ENCODE results near the gene CDH4.

Gene CDH4

DNA sequence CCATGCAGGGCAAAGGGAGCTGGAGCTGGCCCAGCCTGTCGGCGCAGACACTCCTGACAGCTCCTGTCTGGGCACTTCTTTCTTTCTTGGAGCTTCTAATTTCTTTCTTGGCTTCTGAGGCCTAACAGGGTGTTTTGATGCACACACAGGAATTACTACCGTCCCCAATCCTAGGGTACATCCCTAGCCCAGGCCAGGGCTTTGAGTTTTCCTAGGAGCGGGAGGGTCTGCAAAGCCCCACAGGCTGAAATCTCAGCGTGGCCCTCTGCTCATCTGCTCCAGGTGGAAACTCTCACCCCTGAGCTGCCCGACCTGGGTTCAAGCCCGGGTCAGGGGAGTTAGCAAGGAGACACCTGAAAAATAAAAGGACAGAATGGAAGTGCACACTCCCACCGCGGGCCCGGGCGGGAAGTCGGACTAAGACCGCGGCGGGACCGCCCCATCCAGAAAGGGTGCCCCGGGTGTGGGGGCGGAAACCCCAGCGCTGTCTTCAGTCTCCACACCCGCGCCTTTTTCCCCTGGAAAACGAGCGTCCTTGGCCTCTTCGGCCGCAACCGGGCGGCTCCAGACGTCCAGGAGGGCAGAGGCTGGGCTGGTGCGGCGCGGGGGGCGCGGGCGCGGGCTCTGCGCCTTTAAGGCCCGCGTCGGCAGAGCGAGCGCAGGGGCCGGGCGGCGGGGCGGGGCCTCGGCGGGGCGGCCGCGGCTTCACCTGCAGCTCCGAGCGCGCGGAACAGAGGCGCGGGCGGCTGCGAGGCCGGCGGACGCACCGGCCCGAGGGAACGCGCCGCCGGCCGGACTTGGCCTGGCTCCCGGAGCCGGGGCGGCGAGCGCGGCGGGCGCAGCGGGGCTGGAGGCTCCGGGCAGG is at the start of gene CDH4:
CDH4 (plus strand) TSS at position 733 of the 865 bp plus-strand sequence.
- no peak within 1 kb of the TSS for H3K27ac ChIP-seq
- ChIA-PET POLR2A (ENCODE audit: low non-redundant PET) (no interaction called here), CTCF (interaction anchor here (0.6 to 3.7 kb wide), 3 partner anchors 11 to 170 kb away, joined by 4 to 28 read pairs (median 14); no protein-coding TSS in a partner anchor)
- peak; percentile 75 for DNase-seq (ENCODE audit: low spot score)
- TF ChIP-seq, protein P1, sequence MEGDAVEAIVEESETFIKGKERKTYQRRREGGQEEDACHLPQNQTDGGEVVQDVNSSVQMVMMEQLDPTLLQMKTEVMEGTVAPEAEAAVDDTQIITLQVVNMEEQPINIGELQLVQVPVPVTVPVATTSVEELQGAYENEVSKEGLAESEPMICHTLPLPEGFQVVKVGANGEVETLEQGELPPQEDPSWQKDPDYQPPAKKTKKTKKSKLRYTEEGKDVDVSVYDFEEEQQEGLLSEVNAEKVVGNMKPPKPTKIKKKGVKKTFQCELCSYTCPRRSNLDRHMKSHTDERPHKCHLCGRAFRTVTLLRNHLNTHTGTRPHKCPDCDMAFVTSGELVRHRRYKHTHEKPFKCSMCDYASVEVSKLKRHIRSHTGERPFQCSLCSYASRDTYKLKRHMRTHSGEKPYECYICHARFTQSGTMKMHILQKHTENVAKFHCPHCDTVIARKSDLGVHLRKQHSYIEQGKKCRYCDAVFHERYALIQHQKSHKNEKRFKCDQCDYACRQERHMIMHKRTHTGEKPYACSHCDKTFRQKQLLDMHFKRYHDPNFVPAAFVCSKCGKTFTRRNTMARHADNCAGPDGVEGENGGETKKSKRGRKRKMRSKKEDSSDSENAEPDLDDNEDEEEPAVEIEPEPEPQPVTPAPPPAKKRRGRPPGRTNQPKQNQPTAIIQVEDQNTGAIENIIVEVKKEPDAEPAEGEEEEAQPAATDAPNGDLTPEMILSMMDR (conservative IDR thresholded peaks at IDR 0.05; ENCODE audit: low read depth): no peak

DNA sequence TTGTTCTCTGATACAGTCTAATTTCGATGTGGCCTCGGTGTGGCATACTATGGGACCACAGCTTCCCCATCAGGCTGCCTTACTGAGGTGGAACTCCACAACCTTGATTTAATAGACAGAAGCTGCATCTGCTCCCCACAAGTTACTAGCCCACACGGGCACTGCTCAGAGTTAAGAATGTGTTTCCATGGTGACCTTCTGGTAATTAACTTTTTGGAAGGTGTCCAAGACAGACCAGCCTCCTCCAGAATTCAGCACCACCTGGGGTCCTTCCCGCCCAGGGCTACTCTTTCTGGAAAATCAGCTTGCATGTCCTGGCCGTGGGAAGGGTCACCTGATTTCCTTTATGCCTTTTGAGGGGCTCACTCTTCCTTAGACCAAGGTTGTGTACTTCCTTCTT is 48.7 kb upstream of the CDH4 start:
- ChIA-PET CTCF (interaction anchor here (0.7 to 1.6 kb wide), 3 partner anchors 12 to 1105 kb away, joined by 3 to 4 read pairs (median 4); no protein-coding TSS in a partner anchor), POLR2A (ENCODE audit: low non-redundant PET) (no interaction called here)
- H3K27ac ChIP-seq: no peak overlapping the region
- no peak for DNase-seq (ENCODE audit: low spot score)
- TF ChIP-seq, protein P1 (conservative IDR thresholded peaks at IDR 0.05; ENCODE audit: low read depth): no peak

DNA sequence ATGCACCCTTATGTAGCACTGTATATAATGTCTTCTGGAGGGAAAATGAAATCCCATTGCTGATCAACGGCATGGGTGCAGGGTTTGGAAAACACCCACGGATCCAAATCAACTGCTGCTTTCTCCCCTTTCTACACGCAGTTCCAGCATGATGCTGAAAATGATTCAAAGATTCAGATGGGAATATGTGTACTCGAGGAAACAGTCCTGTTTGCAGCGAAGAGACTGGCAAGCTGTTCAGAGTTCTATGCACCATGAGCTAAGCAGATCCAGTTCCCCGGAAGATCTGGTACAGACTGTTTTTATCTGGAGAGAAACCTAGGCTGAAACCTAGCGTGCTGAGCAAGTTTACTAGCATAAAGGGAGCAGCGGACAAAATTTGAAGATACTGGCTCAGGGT is 47.9 kb upstream of the CDH4 start:
- TF ChIP-seq, protein P1 (conservative IDR thresholded peaks at IDR 0.05; ENCODE audit: low read depth): no peak
- no peak overlapping the region for H3K27ac ChIP-seq
- CTCF ChIA-PET: interaction anchor here (1.6 kb wide), 1 partner anchor 11 kb away, joined by 4 read pairs; no protein-coding TSS in a partner anchor
- POLR2A ChIA-PET (ENCODE audit: low non-redundant PET): no interaction called here
- no peak for DNase-seq (ENCODE audit: low spot score)

DNA sequence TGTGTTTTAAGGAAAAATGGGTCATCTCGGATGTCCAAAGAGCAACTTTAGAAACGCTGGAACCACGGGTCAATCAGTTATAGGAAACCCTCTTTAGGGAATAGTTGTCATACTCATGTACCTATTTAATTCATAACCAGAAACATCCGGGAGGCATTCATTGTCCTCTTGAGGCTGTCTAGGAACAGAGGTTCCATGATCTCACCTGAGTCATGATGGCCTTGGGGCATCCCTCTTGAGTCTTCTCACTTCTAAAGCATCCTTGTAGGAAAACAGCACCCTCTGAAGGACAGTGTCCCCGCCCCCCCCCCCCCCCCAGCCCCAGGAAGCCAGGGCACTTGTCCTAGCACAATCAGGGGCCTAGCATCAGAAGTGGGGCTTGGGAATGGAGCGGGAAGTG is 46.3 kb upstream of the CDH4 start:
- peak; percentile 37 for DNase-seq (ENCODE audit: low spot score)
- no peak overlapping the region for H3K27ac ChIP-seq
- TF ChIP-seq, protein P1 (conservative IDR thresholded peaks at IDR 0.05; ENCODE audit: low read depth): no peak
- CTCF ChIA-PET: interaction anchor here (1.4 kb wide), 1 partner anchor 23 kb away, joined by 6 read pairs; no protein-coding TSS in a partner anchor
- POLR2A ChIA-PET (ENCODE audit: low non-redundant PET): no interaction called here

DNA sequence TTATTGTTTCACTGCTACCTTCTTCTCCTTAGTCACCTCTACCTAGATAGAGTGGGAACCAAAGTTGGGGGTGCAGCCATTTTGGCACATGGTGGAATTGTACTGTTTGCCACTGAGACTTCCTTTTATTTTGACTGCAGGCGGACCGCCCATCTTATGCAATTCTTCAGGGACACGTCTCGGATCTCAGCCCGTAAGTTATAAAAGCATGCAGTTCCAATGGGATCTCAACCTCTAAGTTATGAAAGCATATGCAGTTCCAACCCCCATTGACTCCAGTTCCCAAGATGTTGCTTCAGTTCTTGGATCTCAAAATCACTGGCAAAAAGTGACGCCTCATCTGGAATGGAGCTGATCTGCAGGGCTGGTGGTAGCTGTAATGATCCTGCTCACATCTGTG is 41.2 kb upstream of the CDH4 start:
- no peak for DNase-seq (ENCODE audit: low spot score)
- ChIA-PET POLR2A (ENCODE audit: low non-redundant PET) (no interaction called here), CTCF (interaction anchor here (0.7 to 1.1 kb wide), 2 partner anchors 18 to 1776 kb away, joined by 4 read pairs; no protein-coding TSS in a partner anchor)
- TF ChIP-seq, protein P1 (conservative IDR thresholded peaks at IDR 0.05; ENCODE audit: low read depth): no peak
- H3K27ac ChIP-seq: no peak overlapping the region

DNA sequence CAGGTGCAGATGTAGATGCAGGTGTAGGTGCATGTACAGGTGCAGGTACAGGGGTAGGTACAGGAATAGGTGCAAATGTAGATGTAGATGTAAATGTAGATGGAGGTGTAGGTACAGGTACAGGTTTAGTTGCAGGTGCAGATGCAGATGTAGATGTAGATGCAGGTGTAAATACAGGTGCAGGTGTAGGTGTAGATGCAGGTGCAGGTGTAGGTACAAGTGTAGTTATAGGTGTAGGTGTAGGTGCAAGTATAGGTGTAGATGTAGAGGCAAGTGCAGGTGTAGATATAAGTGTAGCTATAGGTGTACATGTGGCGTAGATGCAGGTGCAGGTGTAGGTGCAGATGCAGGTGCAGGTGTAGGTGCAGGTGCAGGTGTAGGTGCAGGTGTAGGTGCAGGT is 34.2 kb upstream of the CDH4 start:
- ChIA-PET CTCF (no interaction called here), POLR2A (ENCODE audit: low non-redundant PET) (no interaction called here)
- no peak for DNase-seq (ENCODE audit: low spot score)
- TF ChIP-seq, protein P1 (conservative IDR thresholded peaks at IDR 0.05; ENCODE audit: low read depth): no peak
- no peak overlapping the region for H3K27ac ChIP-seq
